ENCODE data around the gene CLEC4D.

- no peak for TF ChIP-seq CTCF (IDR thresholded peaks at IDR 0.05)
- TF ChIP-seq POLR2A (IDR thresholded peaks at IDR 0.05) = no peak
- no peak for TF ChIP-seq POLR2AphosphoS5 (IDR thresholded peaks at IDR 0.05)
Observed at GRCh38 chr12:8549381-8549780, 36.1 kb downstream of the CLEC4D start.
